Naive thymus-derived CD4-positive, alpha-beta T cell (primary cell): Measurements from ENCODE around the gene PLK5. TPM values are rescaled to one million over a fixed set of nuclear protein-coding genes. Genes with fewer than 3 reads are reported as not detected.

Experiments used
- ATAC-seq: fragments of 150-1000 bp; cut with Tn5 transposase; 2 replicates; pipeline ENCODE4 v1.10.0; 2021; ENCODE audit warnings: mild to moderate bottlenecking, moderate library complexity
- CTCF ChIA-PET: fragments of 350-600 bp; sonication (Branson Sonifier 250); formaldehyde crosslinking; loops from one replicate; lab custom pipeline; 2021; ENCODE audit warnings: antibody characterized with exemption; lab: Charles Lee
- POLR2A ChIA-PET: fragments of 350-600 bp; sonication (Branson Sonifier 250); formaldehyde crosslinking; loops from one replicate; lab custom pipeline; 2021; ENCODE audit warnings: antibody characterized with exemption, inconsistent platforms; lab: Charles Lee
- DNase-seq, 9 donors: peaks; one replicate each; pipeline versions ENCODE4 v3.0.0 to v3.0.0-alpha.2; 2020 to 2022; ENCODE audit warnings: mixed read lengths in 1 of 9
- H3K27ac ChIP-seq: one replicate; pipeline ENCODE4 v1.7.0; 2013; ENCODE audit warnings: mild to moderate bottlenecking, low read depth, low read length, moderate library complexity
- H3K27me3 ChIP-seq, 2 donors: one replicate each; pipeline ENCODE4 v1.7.0; 2013; ENCODE audit warnings: low read length in 2 of 2, mild to moderate bottlenecking in 2 of 2, moderate library complexity in 2 of 2; ENCODE audit not compliant: control insufficient read depth in 2 of 2, insufficient read depth in 2 of 2
- H3K36me3 ChIP-seq, 3 experiments: 1 replicate in 2 of 3; 2 replicates in 1 of 3; pipeline ENCODE4 v1.7.0; 2013; ENCODE audit warnings: low read length in 3 of 3, mild to moderate bottlenecking in 3 of 3, moderate library complexity in 1 of 3; ENCODE audit not compliant: insufficient read depth in 3 of 3, control insufficient read depth in 2 of 3
- H3K4me1 ChIP-seq, 2 donors: one replicate each; pipeline ENCODE4 v1.7.0; 2013; ENCODE audit warnings: low read length in 2 of 2, mild to moderate bottlenecking in 2 of 2, moderate library complexity in 1 of 2; ENCODE audit not compliant: control insufficient read depth in 2 of 2, insufficient read depth in 2 of 2
- H3K4me3 ChIP-seq: 2 replicates; pipeline ENCODE4 v1.7.0; 2013; ENCODE audit warnings: mild to moderate bottlenecking, low read length
- H3K9me3 ChIP-seq, 3 experiments: 1 replicate in 2 of 3; 2 replicates in 1 of 3; pipeline ENCODE4 v1.7.0; 2013; ENCODE audit warnings: low read length in 3 of 3; ENCODE audit not compliant: control insufficient read depth in 2 of 3
- H3K27ac Mint-ChIP-seq, 9 donors: one replicate each; pipeline ENCODE4 v1.8.0; 2020 to 2022; ENCODE audit warnings: mixed read lengths in 9 of 9, mild to moderate bottlenecking in 8 of 9, moderate library complexity in 5 of 9, inconsistent platforms in 2 of 9
- H3K27me3 Mint-ChIP-seq, 5 donors: one replicate each; pipeline ENCODE4 v1.8.0; 2021 to 2022; ENCODE audit warnings: mixed read lengths in 5 of 5, mild to moderate bottlenecking in 1 of 5
- H3K36me3 Mint-ChIP-seq, 5 donors: one replicate each; pipeline ENCODE4 v1.8.0; 2020 to 2022; ENCODE audit warnings: mixed read lengths in 5 of 5, mild to moderate bottlenecking in 3 of 5, inconsistent platforms in 1 of 5
- H3K4me1 Mint-ChIP-seq, 7 donors: one replicate each; pipeline ENCODE4 v1.8.0; 2020 to 2022; ENCODE audit warnings: mixed read lengths in 7 of 7, mild to moderate bottlenecking in 3 of 7, inconsistent platforms in 1 of 7
- H3K4me3 Mint-ChIP-seq, 10 donors: one replicate each; pipeline ENCODE4 v1.8.0; 2020 to 2022; ENCODE audit warnings: mild to moderate bottlenecking in 10 of 10, mixed read lengths in 10 of 10, moderate library complexity in 6 of 10, inconsistent platforms in 2 of 10
- H3K9me3 Mint-ChIP-seq, 11 donors: one replicate each; pipeline ENCODE4 v1.8.0; 2020 to 2022; ENCODE audit warnings: mixed read lengths in 11 of 11, mild to moderate bottlenecking in 4 of 11, inconsistent platforms in 1 of 11, moderate library complexity in 1 of 11
- intact Hi-C, 2 donors: fragments of 100-400 bp; cut with micrococcal nuclease; formaldehyde crosslinking; loops; one replicate each; pipeline ENCODE4 v1.15.1; 2023
- polyA plus RNA-seq, 2 donors: library from polyadenylated mRNA; unstranded; fragments of 300-500 nt; fragmentation: Illumina TruSeq; gene quantifications; one replicate each; pipeline ENCODE4 v1.2.3, GENCODE V29; 2021
- total RNA-seq, 6 experiments: library from RNA in 5 of 6; stranded (reverse) in 5 of 6; gene quantifications; 1 replicate in 5 of 6; 2 replicates in 1 of 6; pipeline ENCODE4 v1.2.3 and lab custom pipeline; 2021 to 2026

Gene PLK5
- total and polyA plus RNA-seq, 7 experiments from 2014 or later = not detected

DNA sequence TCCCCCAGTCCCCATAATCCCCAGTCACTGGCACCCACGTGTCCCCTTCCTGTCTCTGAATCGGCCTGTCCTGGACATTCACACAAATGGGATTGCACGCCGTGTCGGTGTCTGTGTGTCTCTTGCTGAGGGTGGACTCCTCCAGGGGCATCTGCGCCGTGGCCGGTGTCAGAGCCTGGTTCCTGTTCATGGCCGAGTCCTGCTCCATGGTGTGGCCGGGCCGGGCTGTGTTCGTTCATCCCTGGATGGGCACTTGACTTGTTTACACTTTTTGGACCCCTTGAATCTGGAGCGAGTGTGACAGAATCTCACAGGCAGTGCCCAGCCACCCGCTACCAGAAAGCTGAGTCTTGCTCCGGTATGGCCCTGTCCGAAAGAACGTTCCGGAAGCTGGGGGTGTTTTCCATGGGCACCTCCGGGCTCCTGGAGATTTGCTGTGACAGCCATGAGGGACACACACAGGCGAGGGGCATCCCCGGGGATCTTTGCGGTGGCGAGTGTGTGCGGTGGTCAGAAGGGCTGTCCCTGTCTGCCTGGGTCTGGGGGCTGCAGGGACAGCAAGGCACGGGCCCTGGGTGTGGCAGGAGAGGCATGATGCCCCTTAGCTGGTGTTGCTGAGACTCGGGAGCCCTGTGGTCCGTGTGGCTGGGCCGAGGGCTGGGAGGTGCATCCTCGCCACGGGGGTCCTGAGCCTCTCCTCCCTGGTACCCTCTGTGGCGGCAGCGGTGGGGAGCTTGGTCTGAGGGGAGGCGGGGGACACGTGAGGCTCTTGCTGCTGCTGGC, 50.7 kb downstream of the PLK5 start:
- H3K36me3 ChIP-seq = peaks cover 0 to 32% (median 0%) of the 10 kb centered on the region in 3 experiments
- no peaks in the 10 kb centered on the region for H3K27me3 ChIP-seq
- H3K27ac ChIP-seq = no peak overlapping the region
- H3K4me3 Mint-ChIP-seq = no peak overlapping the region
- H3K27ac Mint-ChIP-seq = peak overlapping the region in 1 of 9 donors; percentile 20
- peaks cover 0 to 17% (median 6%) of the 10 kb centered on the region in 5 donors for H3K27me3 Mint-ChIP-seq
- intact Hi-C loops = no loop called here
- ChIA-PET CTCF (no interaction called here), POLR2A (no interaction called here)
- no peak for ATAC-seq
- H3K9me3 Mint-ChIP-seq = no peaks in the 10 kb centered on the region
- no peaks in the 10 kb centered on the region for H3K4me1 ChIP-seq
- no peaks in the 10 kb centered on the region for H3K9me3 ChIP-seq
- H3K4me3 ChIP-seq = no peak overlapping the region
- H3K4me1 Mint-ChIP-seq = peaks cover 0 to 9% (median 4%) of the 10 kb centered on the region in 7 donors
- peaks cover 0 to 4% (median 0%) of the 10 kb centered on the region in 5 donors for H3K36me3 Mint-ChIP-seq
- DNase-seq = no peak

DNA sequence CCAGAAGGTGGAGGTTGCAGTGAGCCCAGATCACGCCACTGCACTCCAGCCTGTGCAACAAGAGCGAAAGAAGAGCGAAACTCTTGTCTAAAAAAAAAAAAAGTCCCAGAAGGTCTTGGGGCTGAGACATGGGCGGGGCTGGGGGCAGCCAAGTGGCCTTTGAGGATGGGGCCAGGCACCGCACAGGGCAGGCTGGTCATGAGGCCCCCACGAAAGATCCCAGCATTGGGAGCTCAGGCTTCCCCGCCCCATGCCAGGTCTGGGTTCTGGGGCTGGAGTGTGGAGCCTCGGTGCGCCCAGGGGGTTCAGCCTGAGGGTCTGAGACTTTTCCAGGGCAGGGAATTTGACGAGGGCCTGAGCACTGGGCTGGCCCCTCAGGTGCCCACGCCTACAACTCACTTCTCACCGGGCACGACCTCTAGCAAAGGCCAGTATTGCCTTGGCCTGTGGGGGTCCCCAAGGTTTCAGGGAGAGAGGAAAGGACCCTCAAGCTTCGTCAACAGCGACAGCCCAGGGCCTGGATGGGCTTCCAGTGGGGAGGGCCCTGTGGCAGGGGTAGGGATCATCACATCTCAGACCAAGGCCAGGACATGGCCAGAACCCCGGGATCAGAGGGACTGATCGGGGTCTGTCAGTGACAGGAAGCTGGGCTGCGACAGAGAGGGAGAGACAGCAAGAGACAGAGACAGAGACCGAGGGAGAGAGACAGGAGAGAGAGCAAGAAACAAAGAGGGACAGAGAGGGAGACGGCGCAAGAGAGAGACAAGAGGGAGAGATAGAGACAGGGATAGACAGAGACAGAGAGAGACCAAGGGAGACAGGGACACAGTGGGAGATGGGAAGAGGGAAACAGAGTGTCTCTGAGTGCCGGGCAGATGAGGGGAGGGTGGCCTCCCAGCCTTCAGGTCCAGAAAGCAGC, 51.7 kb downstream of the PLK5 start:
- Mint-ChIP-seq H3K27ac (peak overlapping the region in 3 of 9 donors; percentile 16 to 69 (median 38)), H3K4me3 (no peak overlapping the region), H3K9me3 (no peaks in the 10 kb centered on the region), H3K36me3 (peaks cover 0 to 10% (median 2%) of the 10 kb centered on the region in 5 donors), H3K4me1 (peaks cover 0 to 5% (median under 1%) of the 10 kb centered on the region in 7 donors), H3K27me3 (peaks cover 0 to 7% (median 0%) of the 10 kb centered on the region in 5 donors)
- Histone ChIP-seq H3K4me1 (no peaks in the 10 kb centered on the region), H3K9me3 (no peaks in the 10 kb centered on the region), H3K27me3 (no peaks in the 10 kb centered on the region), H3K36me3 (peaks cover 0 to 42% (median 0%) of the 10 kb centered on the region in 3 experiments), H3K4me3 (no peak overlapping the region), H3K27ac (no peak overlapping the region)
- DNase-seq (no peak), ATAC-seq (no peak)
- POLR2A ChIA-PET = interaction anchor here (1.5 kb wide), 1 partner anchor 15 kb away, joined by 3 read pairs; no protein-coding TSS in a partner anchor
- CTCF ChIA-PET = interaction anchor here (0.5 kb wide), 1 partner anchor 295 kb away, joined by 3 read pairs; no protein-coding TSS in a partner anchor
- intact Hi-C loops = no loop called here

DNA sequence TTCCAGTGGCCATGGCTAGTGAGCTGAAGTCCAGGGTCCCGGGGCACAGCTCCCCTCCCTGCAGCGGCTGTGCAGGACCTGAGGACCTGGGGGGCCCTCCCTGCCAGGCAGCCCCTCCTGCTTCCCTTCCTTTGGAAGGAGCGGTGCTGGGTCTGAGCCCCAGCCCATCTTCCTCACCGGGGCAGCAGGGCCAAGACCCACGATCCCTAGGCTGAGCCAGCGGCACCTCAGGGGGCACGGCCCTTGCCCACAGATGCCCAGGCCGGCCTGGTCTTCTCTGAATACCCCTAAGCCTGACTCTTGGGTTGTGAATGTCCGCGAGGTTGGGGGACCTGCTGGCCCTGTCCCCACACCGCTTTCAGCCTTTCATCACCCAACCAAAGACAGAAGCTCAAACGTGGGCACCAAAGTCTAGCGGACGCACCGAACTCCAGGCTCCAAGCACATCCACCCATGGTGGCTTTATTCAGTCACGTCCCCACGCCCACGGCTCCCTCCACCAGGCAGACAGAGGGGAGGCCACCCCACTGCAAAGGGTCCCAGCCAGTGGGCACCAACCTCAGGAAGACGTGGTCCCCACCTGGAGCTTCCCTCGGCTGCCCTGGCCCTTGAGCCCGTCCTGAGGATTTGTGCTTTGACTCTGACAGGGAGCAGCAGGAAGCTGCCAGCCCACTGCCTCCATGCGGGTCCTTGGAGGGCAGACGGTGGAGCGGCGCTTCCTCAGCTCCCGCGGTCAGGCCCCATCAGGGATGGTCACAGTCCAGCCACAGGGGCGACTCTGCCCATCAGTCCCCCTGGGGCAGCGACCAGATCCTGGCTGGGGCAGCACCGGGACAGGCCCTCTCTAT, 52.6 kb downstream of the PLK5 start:
- H3K27me3 ChIP-seq = no peaks in the 10 kb centered on the region
- H3K27ac ChIP-seq = no peak overlapping the region
- Mint-ChIP-seq H3K4me1 (peaks cover 0 to 5% (median 0%) of the 10 kb centered on the region in 7 donors), H3K4me3 (no peak overlapping the region), H3K36me3 (peaks cover 0 to 14% (median 4%) of the 10 kb centered on the region in 5 donors), H3K27ac (peak overlapping the region in 2 of 9 donors; percentile 16 to 69), H3K27me3 (peaks cover 0 to under 1% (median 0%) of the 10 kb centered on the region in 5 donors), H3K9me3 (no peaks in the 10 kb centered on the region)
- DNase-seq = no peak
- no peak for ATAC-seq
- no peaks in the 10 kb centered on the region for H3K9me3 ChIP-seq
- CTCF ChIA-PET = interaction anchor here (0.5 to 0.6 kb wide), 2 partner anchors 261 to 296 kb away, joined by 3 read pairs; no protein-coding TSS in a partner anchor
- no peaks in the 10 kb centered on the region for H3K4me1 ChIP-seq
- POLR2A ChIA-PET = interaction anchor here (1.5 kb wide), 1 partner anchor 14 kb away, joined by 3 read pairs; no protein-coding TSS in a partner anchor
- intact Hi-C loops = no loop called here
- peaks cover 0 to 51% (median 0%) of the 10 kb centered on the region in 3 experiments for H3K36me3 ChIP-seq
- H3K4me3 ChIP-seq = no peak overlapping the region

DNA sequence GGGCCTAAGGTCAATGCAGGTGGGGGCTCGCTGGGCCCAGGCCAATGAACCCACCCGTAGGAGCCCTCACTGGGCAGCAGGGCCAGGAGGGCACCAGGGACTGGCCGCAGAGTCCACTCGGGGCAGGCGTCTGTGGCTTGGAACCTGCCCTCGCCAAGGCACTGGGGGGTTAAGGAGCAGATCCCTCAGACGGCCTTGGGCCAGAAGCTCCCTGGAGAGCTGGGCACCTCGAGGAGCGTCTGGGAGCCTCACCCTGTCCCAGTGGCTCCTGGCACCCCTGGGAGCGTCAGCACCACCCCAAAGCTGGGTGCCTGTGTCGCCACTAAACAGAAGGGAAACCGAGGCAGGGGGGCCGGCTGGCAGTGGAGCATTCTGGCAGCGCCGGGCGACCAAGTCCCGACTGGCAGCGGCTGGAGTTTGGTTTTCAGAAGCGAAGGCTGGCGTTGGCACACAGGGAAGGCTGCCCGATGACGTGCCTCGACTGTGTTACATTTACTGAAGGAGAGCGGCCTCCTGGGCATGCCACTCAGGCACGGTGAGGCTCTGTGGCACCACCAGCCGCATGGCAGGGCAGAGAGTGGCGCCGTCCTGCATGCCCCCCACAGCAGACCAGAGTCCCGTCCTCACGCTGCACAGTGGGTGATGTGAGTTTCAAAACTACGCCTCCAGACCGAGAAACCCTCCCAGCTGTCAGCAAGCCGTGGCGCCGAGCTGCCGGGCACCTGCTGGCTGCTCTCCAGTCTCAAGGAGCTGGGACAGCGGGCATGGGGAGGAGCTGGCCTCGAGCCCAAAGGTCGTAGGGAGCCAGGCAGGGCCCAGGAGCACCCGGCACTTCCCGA, 53.4 kb downstream of the PLK5 start:
- no peak overlapping the region for H3K4me3 ChIP-seq
- Mint-ChIP-seq H3K9me3 (no peaks in the 10 kb centered on the region), H3K27ac (no peak overlapping the region), H3K4me1 (peaks cover 0 to 5% (median 0%) of the 10 kb centered on the region in 7 donors), H3K4me3 (no peak overlapping the region), H3K36me3 (peaks cover 0 to 15% (median 4%) of the 10 kb centered on the region in 5 donors), H3K27me3 (no peaks in the 10 kb centered on the region)
- H3K27ac ChIP-seq = no peak overlapping the region
- CTCF ChIA-PET = interaction anchor here (0.6 kb wide), 1 partner anchor 260 kb away, joined by 3 read pairs; no protein-coding TSS in a partner anchor
- H3K27me3 ChIP-seq = no peaks in the 10 kb centered on the region
- H3K9me3 ChIP-seq = no peaks in the 10 kb centered on the region
- H3K4me1 ChIP-seq = no peaks in the 10 kb centered on the region
- H3K36me3 ChIP-seq = peaks cover 0 to 60% (median 4%) of the 10 kb centered on the region in 3 experiments
- DNase-seq (no peak), ATAC-seq (no peak)
- intact Hi-C loops = no loop called here
- POLR2A ChIA-PET = interaction anchor here (1.5 kb wide), 1 partner anchor 13 kb away, joined by 3 read pairs; no protein-coding TSS in a partner anchor

DNA sequence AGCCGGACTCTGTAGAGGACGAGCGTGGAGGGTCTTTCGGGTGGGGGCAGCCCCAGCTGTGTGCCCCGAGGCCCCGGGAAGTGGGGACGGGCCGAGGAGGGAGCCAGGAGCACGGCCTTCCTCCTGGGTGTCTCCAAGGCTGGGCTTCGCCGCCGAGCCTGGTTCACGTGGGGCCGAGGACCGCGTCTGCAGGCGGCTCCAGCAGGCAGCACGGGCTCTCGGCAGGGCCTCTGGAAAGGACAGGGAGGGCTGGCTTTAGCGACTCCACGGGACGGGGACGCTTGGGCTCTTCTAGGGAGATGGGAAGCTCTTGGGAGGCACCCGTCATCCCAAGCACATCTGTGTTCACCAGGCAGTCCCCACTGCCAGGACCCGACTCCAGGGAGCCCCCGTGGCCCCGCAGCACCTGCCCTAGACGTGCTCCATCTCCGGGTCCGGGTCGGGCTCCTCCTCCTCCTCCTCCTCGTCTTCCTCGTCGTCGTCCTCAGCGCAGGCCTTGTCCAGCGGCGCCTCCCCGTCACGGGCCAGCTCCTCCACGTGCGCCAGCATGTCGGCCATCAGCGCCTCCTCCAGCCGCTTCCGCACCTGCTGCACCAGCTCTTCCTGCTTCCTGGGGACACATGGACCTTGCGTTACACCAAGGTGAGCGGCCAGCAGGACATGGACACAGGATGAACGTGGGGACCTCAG, 54.2 kb downstream of the PLK5 start:
- ChIA-PET POLR2A (no interaction called here), CTCF (no interaction called here)
- no peak overlapping the region for H3K27ac Mint-ChIP-seq

More for the DNA sequence above, 54.2 kb downstream of the PLK5 start:
- Mint-ChIP-seq H3K27me3 (no peaks in the 10 kb centered on the region), H3K4me1 (peaks cover 0 to 5% (median 0%) of the 10 kb centered on the region in 7 donors), H3K36me3 (peaks cover 0 to 15% (median 4%) of the 10 kb centered on the region in 5 donors), H3K9me3 (no peaks in the 10 kb centered on the region), H3K4me3 (no peak overlapping the region)
- H3K4me1 ChIP-seq = no peaks in the 10 kb centered on the region
- ATAC-seq = no peak
- no peak overlapping the region for H3K4me3 ChIP-seq
- intact Hi-C loops = no loop called here
- H3K36me3 ChIP-seq = peaks cover 0 to 67% (median 4%) of the 10 kb centered on the region in 3 experiments
- H3K27me3 ChIP-seq = no peaks in the 10 kb centered on the region
- no peaks in the 10 kb centered on the region for H3K9me3 ChIP-seq
- no peak for DNase-seq
- no peak overlapping the region for H3K27ac ChIP-seq
